Cerebellar cortex (tissue), 1 donor: ENCODE results near the gene EMP2.
"Not testable (repeated sequence)": the region's sequence is repeated elsewhere in the genome, so short reads cannot be mapped to it uniquely, and the experiment has no call there.

ENCODE experiments used
- DNase-seq: peaks from one replicate; pipeline ENCODE4 v3.0.0-alpha.2; 2015; ENCODE audit warnings: low spot score

EMP2 gene

GRCh38 chr16:10552281-10552680 lies 28.1 kb downstream of the EMP2 start:
- DNase-seq, result no peak

DNA sequence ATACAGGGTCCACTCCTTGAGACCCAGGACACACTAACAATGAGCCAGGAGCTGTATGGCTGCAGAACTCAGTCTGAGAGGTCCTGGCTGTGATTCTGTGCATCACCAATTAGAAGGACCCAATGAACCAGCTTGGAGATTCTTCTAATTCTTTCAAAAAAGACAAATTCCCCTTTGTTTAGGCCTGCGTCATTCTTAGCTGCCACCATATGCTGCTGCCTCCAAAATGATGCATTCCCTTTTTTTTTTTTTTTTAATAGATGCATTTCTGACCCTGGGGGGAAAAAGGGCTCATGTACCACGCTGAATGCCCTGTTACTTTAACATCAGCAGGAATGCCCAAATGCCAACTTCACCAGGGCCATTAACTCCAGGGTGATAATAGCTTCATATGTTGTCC lies 28.5 kb downstream of the EMP2 start:
- DNase-seq, result no peak

DNA sequence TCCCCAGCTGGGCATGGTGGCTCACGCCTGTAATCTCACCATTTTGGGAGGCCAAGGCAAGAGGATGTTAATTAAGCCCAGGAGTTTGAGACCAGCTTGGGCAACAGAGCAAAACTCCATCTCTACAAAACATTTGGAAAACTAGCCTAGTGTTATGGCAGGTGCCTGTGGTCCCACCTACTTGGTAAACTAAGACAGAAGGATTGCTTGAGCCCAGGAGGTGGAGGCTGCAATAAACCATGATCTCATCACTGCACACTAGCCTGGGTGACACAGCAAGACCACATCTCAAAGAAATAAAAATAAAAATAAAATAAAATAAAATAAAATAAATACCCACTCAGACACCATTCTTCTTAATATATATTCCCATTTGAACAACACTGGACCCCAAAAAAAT lies 32.0 kb downstream of the EMP2 start:
- DNase-seq, result no peak

DNA sequence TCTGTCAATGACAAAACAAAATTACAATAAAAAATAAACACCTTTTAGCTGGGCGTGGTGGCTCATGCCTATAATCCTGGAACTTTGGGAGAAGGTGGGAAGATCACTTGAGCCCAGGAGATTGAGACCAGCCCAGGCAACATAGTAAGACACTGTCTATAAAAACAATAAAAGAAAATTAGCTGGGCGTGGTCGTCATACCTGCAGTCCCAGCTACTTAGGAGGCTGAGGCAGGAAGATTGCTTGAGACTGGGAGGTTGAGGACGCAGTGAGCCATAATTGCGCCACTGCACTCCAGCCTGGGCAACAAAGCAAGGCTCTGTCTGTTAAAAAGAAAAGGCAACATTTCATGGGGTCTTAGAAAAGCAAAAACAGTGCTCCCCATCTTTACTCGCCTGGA lies 32.7 kb downstream of the EMP2 start:
- DNase-seq, result no peak

DNA sequence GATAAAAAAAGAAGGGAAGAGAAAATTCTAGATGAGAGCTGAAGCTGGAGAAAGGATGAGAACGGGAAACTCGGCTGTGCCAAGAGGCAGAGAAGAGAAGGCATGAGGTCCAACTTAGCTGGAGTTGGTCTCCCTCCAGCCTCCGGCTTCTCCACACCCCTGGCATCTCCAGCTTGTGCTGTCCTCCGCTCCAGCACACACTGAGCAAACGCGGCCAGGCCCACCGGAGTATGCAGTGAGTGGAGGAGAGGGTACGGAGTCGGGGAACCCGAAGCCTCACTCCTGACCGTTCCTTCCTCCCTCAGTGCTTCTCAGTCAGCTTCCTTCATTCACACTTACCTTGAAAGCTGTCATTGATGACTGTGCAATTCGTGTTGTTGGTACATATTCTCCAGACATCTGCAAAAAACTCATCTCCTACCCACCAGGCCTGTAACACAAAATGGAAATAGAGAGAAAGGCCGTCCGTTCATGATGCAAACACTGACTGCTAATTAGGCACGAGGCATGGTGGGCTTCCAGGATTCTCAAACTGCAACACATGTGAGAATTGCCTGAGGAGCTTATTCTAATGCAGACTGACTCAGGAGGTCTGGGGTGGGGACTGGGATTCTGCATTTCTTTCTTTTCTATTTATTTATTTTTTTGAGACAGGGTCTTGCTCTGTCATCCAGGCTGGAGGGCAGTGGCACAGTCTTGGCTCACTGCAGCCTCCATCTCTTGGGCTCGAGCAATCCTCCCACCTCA lies 37.0 kb downstream of the EMP2 start:
- no peak for DNase-seq

DNA sequence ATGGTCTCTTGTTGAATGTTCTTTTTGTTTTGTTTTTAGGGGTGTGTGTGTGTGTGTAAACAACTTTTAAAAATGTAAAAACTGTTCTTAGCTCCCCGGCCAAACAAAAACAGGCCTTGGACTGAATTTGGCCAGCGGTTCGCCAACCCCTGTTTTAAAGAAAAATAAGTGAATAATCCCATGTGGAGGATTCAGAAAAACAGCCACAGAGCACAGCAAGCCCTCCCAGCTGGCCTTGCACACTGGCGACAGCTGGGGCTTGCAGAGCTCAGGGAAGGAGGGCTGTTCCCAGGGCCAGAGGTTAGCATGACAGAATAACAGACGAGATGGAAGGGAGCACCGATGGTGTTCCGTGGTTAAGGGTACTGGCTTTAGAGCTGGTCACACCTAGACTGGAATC lies 39.0 kb downstream of the EMP2 start:
- DNase-seq, result no peak

GRCh38 chr16:10539793-10540192 lies 40.6 kb downstream of the EMP2 start:
- DNase-seq, result no peak

DNA sequence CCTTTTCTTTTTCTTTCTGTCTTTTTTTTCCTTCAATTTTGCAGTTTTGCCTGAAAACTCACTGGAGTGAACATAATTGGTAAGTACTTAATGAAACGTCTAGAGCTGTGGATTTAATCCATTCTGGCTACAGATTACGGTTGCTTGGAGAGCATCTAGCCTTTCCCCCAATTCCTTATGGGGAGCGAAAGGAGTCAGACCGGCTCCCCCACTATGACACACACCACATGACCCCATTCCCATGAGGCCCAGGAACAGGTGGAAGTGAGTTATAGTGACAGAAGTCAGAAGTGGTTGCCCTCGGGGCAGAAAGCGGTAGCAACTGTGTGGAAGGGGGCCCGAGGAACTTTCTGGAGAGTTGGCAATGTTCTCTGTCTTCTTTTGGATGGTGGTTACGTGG lies 41.2 kb downstream of the EMP2 start:
- no peak for DNase-seq

DNA sequence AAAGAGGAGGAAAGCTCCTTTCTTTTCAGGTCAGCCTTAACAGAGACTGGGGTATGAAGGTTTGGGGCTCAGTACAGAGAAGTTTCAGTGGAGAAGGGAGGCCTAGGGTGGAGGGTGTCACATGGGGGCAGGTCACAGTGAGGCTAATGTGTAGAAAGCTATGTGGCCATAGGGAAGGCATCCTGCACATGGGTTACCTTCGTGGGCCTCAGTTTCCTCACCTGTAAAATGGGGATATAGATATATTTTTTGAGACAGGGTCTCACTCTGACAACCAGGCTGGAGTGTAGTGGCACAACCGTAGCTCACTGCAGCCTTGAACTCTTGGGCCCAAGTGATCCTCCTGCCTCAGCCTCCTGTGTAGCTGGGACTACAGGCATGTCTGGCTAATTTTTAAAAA lies 41.8 kb downstream of the EMP2 start:
- no peak for DNase-seq

DNA sequence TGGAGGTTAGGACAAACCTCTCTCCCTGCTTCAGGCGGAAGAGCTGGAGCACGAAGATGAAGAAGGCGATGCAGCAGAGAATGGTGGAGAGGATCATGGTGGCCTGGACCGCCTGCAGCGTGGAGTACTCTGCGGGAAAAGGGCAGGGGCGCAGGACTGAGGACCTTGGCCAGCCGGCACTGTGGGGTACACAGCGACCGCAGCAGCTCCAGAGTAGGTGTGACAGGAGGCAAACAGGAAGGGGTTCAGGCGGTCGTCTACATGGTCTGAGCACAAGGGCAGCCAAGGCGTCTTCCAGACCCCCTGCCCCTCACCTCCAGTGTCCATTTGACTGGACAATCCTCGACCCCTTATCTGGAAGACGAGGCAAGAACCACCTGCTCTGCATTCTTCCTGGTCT lies 42.5 kb downstream of the EMP2 start:
- DNase-seq, result no peak

- DNase-seq, result no peak
Observed at GRCh38 chr16:10536814-10537389, 43.5 kb downstream of the EMP2 start.

DNA sequence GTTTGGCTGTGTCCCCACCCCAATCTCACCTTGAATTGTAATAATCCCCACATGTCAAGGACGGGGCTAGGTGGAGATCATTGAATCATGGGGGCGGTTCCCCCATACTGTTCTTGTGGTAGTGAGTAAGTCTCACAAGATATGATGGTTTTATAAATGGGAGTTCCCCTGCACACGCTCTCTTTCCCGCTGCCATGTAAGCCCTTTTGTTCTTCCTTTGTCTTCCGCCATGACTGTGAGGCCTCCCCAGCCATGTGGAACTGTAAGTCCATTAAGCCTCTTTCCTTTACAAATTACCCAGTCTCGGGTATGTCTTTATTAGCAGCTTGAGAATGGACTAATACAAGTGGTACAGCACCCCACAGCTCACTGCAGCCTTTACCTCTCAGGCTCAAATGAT lies 44.1 kb downstream of the EMP2 start:
- not testable (repeated sequence) for DNase-seq

GRCh38 chr16:10535461-10535860 lies 44.9 kb downstream of the EMP2 start:
- DNase-seq, result no peak

DNA sequence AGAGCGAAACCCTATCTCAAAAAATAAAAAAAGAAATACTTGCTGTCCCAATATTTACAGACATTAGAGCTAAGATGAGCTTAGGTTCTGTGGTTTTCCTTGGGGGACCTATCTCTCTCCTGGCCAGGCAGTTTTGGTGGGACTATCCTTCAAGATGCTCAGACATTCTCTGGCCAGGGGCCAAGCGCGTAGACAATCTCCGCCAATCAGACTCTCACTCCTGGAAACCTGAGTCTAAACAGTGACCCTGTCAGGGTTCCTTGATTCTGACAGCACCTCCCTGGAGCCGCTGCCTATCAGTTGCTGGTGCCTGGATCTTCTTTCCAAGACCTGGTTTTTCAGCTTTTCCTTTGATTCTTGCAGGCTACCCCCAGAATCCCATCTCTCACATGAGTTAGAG lies 45.6 kb downstream of the EMP2 start:
- DNase-seq, result no peak

GRCh38 chr16:10533612-10534011 lies 46.8 kb downstream of the EMP2 start:
- DNase-seq, result not testable (repeated sequence)

DNA sequence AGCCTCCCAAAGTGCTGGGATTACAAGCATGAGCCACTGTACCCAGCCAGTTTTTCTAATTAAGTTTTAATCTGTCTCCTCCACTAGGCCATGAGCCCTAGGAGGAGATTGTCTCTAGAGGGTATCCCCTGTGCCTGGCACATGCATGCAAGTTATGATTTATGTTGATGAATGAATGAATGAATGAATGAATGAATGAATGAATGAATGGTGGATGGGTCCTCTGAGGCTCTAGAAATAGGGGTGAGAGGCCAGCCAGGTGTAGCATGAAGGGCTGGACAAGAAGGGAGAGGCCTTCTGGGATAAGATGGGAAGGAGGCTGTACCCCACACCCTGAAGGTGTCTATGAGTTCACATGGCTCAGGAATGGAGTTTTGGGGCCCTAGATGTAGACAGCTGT lies 48.8 kb downstream of the EMP2 start:
- no peak for DNase-seq

DNA sequence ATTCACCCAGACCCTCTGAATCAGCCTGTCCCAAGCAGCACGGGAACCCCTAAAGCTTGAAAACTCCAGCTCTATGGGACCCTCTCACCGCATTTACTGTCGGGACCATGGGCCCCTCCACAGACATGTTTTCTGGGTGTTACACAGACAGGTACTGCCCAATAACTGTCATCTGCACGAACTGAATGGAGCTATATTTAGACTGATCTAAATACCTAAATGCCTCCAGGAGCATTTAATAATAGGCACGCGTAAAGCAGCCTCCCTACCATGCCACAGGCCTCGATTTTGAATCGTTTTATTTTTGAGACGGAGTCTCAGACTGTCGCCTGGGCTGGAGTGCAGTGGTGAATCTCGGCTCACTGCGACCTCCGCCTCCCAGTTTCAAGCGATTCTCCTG lies 49.7 kb downstream of the EMP2 start:
- DNase-seq, result no peak

DNA sequence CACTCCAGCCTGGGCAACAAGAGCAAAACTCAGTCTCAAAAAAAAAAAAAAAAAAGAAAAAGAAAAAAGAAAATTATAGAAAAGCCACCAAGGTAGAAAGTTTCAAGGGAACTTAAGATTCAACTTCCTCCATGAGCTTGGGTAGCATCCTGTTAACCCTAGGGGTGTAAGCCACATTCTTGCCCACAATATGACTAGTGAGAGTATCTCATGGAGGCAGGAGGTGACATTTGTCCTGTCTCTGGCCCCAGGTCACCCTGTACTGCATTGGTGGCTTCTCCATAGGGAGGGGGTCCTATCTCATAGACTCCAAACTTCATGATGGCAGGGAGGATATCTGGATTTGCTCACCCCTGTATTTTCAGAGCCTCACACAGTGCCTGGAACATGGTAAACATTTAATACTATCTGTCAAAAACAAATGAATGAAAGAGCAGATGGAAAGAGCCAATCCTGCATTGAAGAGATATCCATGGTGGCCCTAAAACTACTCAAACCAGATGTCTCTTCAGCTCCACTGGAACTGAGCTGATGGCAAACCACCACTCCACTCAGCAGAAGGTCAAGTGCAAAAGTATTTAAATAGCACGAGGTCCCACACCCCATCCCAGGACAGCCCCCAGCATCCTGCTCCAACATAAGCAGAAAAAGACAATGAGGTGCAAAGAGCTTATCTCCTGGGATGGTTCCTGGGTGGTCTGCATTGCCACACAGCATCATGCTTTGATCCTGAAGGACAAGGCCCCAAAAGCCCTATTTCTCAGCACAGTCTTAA lies 50.3 kb downstream of the EMP2 start:
- DNase-seq, result no peak

- DNase-seq, result no peak
Observed at GRCh38 chr16:10528635-10529034, 51.8 kb downstream of the EMP2 start.

GRCh38 chr16:10526962-10527361 lies 53.4 kb downstream of the EMP2 start:
- DNase-seq, result no peak

GRCh38 chr16:10525214-10525825 lies 55.1 kb downstream of the EMP2 start:
- no peak for DNase-seq

DNA sequence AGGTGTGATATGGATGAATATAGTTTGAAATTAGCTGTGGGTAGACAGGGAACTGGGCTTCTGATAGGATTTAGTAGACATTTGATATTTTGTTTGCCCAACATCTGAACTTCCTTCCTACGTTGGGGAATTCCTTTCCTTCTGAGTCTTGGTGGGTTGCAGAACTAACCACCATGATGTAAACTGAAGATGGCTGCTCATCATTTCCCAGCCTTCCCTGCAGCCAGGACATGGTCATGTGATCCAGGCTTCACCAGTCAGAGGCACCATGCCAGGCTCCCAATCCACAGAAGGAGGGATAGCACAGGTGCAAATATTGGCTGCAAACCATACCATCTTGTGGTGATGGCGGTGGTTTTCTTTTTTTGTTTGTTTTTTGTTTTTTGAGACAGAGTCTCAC lies 57.4 kb downstream of the EMP2 start:
- DNase-seq, result no peak
